ENCODE results near the gene MON1B. TPM values are rescaled to one million over a fixed set of nuclear protein-coding genes. Genes with fewer than 3 reads are reported as not detected.

The MON1B gene
- total RNA-seq, 1 donor from 2014 or later, result 6.8 TPM

DNA sequence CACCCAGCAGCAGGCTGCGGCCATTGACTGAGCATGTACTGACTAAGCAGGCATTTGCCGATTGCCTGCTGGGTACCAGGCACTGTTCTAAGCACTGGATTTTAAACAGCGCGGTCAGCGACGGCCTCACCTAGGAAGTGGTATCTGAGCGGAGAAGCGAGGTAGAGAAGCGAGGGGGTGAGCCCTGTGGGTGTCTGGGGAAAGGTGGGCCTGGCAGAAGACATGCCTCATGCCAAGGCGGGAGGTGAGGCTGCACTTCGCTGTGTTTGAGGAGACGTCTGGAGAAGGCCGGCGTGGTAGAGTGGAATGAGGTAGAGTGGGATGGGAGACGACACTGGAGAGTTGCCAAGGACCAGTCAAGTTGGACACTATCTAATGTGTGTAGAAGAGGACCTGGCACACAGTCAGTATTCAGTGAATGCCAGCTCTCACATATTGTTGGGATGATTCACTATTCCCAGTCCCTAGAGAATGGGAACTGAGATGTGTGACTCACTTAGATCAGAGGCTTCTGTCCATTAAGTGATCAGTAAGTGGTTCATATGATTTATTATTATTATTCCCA is 22.6 kb downstream of the MON1B start:
- TF ChIP-seq, protein P1, sequence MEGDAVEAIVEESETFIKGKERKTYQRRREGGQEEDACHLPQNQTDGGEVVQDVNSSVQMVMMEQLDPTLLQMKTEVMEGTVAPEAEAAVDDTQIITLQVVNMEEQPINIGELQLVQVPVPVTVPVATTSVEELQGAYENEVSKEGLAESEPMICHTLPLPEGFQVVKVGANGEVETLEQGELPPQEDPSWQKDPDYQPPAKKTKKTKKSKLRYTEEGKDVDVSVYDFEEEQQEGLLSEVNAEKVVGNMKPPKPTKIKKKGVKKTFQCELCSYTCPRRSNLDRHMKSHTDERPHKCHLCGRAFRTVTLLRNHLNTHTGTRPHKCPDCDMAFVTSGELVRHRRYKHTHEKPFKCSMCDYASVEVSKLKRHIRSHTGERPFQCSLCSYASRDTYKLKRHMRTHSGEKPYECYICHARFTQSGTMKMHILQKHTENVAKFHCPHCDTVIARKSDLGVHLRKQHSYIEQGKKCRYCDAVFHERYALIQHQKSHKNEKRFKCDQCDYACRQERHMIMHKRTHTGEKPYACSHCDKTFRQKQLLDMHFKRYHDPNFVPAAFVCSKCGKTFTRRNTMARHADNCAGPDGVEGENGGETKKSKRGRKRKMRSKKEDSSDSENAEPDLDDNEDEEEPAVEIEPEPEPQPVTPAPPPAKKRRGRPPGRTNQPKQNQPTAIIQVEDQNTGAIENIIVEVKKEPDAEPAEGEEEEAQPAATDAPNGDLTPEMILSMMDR (IDR thresholded peaks at IDR 0.05; ENCODE audit: insufficient read depth, low read length, severe bottlenecking), result no peak
- Histone ChIP-seq H3K4me3 (ENCODE audit: low read depth, low read length) (no peak overlapping the region), H3K36me3 (ENCODE audit: control insufficient read depth, insufficient read depth, low read length) (no peaks in the 10 kb centered on the region), H3K27me3 (ENCODE audit: control insufficient read depth, insufficient read depth, low read length) (no peaks in the 10 kb centered on the region)
- DNase-seq (ENCODE audit: low read depth), result peak; percentile 94
- no peak for FAIRE-seq

DNA sequence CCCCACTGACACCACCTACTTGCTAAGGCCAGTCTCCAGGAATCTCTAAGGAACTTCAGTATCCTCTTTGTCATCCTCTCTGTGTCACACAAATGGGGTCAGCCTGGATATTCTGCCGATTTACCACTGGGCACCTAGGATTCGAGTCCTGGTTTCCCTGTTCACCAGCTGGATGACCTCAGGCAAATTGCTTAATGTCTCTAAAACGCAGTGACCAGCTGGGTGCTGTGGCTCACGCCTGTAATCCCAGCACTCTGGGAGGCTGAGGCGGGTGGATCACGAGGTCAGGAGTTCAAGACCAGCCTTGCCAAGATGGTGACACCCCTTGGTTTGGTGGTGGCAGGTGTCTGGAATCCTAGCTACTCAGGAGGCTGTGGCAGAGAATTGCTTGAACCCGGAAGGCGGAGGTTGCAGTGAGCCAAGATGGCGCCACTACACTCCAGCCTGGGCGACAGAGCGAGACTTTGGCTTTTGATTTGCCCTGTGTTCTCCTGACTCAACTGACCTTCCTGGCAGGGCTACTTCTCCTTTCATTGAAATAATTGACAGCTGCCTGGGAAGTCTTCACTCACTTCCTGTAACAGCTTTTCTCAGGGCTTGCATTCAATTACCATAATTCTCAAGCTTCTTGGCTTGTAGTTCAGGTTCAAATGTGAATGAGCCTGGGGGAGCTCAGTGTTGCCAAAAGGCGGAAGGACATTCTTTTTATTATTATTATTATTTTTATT is 23.6 kb downstream of the MON1B start:
- FAIRE-seq, result no peak
- Histone ChIP-seq H3K4me3 (ENCODE audit: low read depth, low read length) (no peak overlapping the region), H3K27me3 (ENCODE audit: control insufficient read depth, insufficient read depth, low read length) (no peaks in the 10 kb centered on the region), H3K36me3 (ENCODE audit: control insufficient read depth, insufficient read depth, low read length) (no peaks in the 10 kb centered on the region)
- TF ChIP-seq, protein P1 (IDR thresholded peaks at IDR 0.05; ENCODE audit: insufficient read depth, low read length, severe bottlenecking), result no peak
- no peak for DNase-seq (ENCODE audit: low read depth)

DNA sequence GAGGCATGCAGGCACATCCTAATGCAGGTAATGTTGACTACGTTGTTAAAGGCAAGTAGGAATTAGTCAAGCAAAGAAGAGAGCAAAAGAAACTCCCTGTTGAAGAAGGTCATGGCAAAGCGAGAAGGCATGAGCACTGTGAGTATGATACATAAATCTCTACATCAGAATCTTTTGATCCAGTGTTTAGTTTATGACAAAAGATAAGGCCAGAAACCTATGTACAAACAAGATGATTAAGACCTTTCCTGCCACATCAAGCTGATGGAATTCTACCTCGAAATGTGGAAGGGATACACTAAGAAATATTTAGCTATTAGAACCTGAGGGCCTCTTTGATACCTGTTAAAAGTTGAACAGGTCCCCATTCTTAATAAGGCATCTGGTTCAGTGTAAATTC is 28.4 kb downstream of the MON1B start:
- peak; percentile 78 for DNase-seq (ENCODE audit: low read depth)

DNA sequence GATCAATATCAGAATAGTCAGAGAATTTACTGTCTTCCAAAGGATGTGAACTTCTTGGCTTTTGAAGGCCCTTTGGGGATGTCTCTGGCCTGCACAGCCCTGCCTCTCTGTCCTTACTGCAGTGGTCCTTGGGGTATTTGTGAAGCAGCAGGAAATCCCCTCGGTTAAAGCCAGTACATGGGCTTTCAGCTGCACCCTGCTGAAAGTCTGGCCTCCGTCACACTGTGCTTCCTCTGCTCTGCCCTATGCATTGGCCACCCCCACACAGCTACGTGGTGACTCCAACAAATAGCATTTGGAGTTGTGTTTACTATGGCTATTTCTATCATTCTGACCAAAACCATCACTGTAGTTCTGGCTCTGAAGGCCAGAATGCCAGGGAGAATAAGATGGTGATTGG is 29.4 kb downstream of the MON1B start:
- no peak for DNase-seq (ENCODE audit: low read depth)
- no peak overlapping the region for H3K4me3 ChIP-seq (ENCODE audit: low read depth, low read length)
- H3K36me3 ChIP-seq (ENCODE audit: control insufficient read depth, insufficient read depth, low read length), result no peaks in the 10 kb centered on the region
- TF ChIP-seq, protein P1 (IDR thresholded peaks at IDR 0.05; ENCODE audit: insufficient read depth, low read length, severe bottlenecking), result no peak
- H3K27me3 ChIP-seq (ENCODE audit: control insufficient read depth, insufficient read depth, low read length), result no peaks in the 10 kb centered on the region
- no peak for FAIRE-seq

More for the DNA sequence above, 28.4 kb downstream of the MON1B start:
- Histone ChIP-seq H3K36me3 (ENCODE audit: control insufficient read depth, insufficient read depth, low read length) (no peaks in the 10 kb centered on the region), H3K4me3 (ENCODE audit: low read depth, low read length) (no peak overlapping the region), H3K27me3 (ENCODE audit: control insufficient read depth, insufficient read depth, low read length) (no peaks in the 10 kb centered on the region)
- TF ChIP-seq, protein P1 (IDR thresholded peaks at IDR 0.05; ENCODE audit: insufficient read depth, low read length, severe bottlenecking), result no peak
- no peak for FAIRE-seq

DNA sequence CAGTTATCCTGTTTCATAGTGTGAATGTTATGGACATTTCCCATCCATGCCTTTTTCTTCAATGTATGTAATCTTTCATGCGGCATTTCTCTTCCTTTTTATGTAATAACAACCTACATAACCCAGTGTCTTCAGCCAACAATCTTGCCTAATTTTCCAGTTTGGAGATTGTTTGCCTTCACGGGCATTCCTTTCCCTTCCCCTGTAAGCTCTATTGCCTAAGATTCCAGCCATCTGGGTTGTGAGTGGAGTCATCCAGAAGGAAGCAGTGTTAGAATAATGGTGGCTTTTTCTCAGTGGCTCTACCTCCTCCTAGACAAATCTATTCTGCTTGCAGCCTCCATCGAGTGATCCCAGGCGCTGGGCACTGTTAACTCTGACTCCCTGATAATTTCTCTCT is 30.5 kb downstream of the MON1B start:
- H3K27me3 ChIP-seq (ENCODE audit: control insufficient read depth, insufficient read depth, low read length), result no peaks in the 10 kb centered on the region
- no peak overlapping the region for H3K4me3 ChIP-seq (ENCODE audit: low read depth, low read length)
- H3K36me3 ChIP-seq (ENCODE audit: control insufficient read depth, insufficient read depth, low read length), result no peaks in the 10 kb centered on the region
- TF ChIP-seq, protein P1 (IDR thresholded peaks at IDR 0.05; ENCODE audit: insufficient read depth, low read length, severe bottlenecking), result no peak
- FAIRE-seq, result no peak
- no peak for DNase-seq (ENCODE audit: low read depth)
